ENCODE data around the gene PRH2. TPM values are rescaled to one million over a fixed set of nuclear protein-coding genes. Genes with fewer than 3 reads are reported as not detected.
A peak's percentile ranks its signal among the peaks of the same experiment; 100 is the strongest.

PRH2 gene
- total RNA-seq, 1 experiment from 2014 or later, result not detected

DNA sequence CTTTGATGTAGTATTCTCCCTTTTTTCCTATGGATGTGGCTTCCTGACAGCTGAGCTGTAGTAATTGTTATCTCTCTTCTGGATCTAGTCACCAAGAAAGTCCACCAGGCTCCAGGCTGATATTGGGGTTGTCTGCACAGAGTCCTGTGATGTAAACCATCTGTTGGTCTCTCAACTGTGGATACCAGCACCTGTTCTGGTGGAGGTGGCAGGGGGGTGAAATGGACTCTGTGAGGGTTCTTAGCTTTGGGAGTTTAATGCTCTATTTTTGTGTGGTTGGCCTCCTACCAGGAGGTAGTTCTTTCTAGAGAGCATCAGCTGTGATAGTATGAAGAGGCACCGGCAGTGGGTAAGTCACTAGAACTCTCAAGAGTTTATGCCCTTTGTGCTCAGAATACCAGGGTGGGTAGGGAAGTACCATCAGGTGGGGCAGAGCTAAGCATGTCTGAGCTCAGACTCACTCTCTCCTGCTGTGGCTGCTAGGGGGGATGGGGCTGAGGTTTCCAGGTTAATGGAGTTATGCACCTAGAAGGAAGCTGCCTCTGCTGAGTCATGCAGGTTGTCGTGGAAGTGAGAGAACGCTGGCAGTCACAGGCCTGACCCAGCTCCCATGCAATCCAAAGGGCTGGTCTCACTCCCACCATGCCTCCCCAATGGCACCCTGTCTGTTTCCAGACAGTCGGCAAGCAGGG is 13.0 kb downstream of the PRH2 start:
- Histone ChIP-seq H3K36me3 (no peaks in the 10 kb centered on the region), H3K27me3 (no peaks in the 10 kb centered on the region), H3K4me3 (no peak overlapping the region), H3K9me3 (peaks cover 10% of the 10 kb centered on the region)
- DNase-seq, result no peak

DNA sequence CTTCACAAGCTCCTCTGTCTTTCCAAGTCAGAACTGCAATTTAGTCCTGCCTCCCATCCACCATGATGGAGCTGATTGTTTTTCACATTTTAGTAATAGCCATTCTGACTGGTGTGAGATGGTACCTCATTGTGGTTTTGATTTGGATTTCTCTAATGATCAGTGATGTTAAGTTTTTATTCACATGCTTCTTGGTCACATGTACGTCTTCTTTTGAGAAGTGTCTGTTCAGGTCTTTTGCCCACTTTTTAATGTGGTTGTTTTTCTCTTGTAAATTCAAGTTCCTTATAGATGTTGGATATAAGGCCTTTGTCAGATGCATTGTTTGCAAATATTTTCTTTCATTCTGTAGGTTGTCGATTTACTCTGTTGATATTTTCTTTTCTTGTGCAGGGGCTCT is 14.1 kb downstream of the PRH2 start:
- no peaks in the 10 kb centered on the region for H3K36me3 ChIP-seq
- peaks cover 15% of the 10 kb centered on the region for H3K9me3 ChIP-seq
- no peak for DNase-seq
- no peak overlapping the region for H3K4me3 ChIP-seq
- no peaks in the 10 kb centered on the region for H3K27me3 ChIP-seq

DNA sequence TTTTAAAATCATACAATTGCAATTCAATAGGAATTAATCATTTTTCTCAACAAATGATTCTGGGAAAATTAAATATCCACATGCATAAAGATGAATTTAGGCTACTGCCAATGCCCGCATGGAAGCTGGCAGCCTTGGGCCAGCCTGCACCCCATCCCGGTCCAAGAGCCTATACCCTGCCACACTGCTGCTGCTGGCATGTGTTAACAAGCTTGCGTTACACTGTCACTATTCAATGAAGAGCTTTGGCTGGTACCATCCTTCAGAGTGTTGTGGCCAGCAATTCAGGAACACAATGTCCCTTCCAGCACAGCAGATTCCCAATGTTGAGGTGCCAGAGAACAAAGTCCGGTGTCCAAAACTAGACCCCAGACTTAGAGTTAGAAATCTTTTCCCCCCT is 23.6 kb downstream of the PRH2 start:
- peaks cover under 1% of the 10 kb centered on the region for H3K9me3 ChIP-seq
- DNase-seq, result no peak
- H3K36me3 ChIP-seq, result peaks cover 9% of the 10 kb centered on the region
- no peaks in the 10 kb centered on the region for H3K27me3 ChIP-seq
- no peak overlapping the region for H3K4me3 ChIP-seq

DNA sequence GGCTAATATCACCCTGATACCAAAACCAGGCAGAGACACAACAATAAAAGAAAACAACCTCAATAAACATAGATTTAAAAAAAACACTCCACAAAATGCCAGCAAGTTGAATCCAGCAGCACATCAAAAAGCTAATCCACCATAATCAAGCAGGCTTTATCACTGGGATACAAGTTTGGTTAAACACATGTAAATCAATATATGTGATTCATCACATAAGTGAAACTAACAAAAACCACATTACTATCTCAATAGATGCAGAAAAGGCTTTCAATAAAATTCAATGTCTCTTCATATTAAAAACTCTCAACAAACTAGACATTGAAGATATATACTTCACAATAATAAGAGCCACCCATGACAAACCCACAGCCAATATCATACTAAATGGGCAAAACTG is 27.0 kb downstream of the PRH2 start:
- H3K36me3 ChIP-seq, result no peaks in the 10 kb centered on the region
- no peaks in the 10 kb centered on the region for H3K27me3 ChIP-seq
- no peak for DNase-seq
- no peaks in the 10 kb centered on the region for H3K9me3 ChIP-seq
- no peak overlapping the region for H3K4me3 ChIP-seq

DNA sequence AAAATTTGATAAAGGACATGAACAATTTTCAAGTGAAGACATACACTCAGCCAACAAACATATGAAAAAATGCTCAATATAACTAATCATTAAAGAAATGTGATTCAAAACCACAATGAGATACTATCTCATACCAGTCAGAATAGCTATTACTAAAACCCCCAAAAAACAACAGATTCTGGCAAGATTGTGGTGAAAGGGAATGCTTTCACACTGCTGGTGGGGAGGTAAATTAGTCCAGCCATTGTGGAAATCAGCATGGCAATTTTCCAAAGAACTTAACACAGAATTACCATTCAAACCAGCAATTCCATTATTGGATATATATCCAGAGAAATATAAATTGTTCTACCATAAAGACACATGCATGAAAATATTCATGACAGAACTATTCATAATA is 28.7 kb downstream of the PRH2 start:
- Histone ChIP-seq H3K9me3 (no peaks in the 10 kb centered on the region), H3K4me3 (no peak overlapping the region), H3K27me3 (no peaks in the 10 kb centered on the region), H3K36me3 (no peaks in the 10 kb centered on the region)
- DNase-seq, result no peak

DNA sequence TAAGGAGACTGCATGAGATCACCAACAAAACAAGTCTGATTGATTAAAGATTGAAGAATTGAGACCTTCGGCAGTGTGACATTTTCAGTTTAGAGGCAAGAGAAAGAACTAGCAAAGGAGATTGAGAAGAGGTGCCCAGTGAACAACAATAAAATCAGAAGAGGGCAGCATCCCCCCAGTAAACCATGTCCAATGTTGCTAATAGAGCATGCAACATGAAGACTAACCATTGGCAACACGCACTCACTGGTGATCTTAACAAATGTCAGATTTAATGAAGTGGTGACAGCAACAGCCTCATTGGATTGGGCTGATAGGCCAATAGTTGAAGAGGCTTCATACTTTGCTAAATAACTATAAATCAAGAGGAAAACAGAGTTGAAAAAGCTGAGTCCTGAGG is 30.8 kb downstream of the PRH2 start:
- Histone ChIP-seq H3K36me3 (no peaks in the 10 kb centered on the region), H3K4me3 (no peak overlapping the region), H3K9me3 (no peaks in the 10 kb centered on the region), H3K27me3 (no peaks in the 10 kb centered on the region)
- no peak for DNase-seq

DNA sequence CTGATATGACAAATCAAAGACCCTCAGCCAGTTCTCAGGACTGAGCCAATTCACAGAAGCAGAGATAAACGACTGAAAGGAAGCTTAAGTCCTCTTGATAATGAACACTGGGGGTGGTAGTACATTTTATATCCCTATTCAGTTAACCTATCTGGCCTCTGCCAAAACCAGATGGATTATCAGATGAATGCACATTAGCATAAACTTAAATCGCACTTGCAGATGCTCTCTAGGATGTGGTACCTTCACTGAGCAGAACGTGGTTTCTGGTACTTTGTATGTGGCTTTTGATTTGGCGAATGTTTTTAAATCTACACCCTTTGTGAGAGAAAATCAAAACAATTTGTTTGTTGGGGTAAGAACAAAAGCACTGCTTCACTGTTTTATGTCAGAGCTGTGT is 31.2 kb downstream of the PRH2 start:
- DNase-seq, result no peak
- Histone ChIP-seq H3K4me3 (no peak overlapping the region), H3K27me3 (no peaks in the 10 kb centered on the region), H3K9me3 (no peaks in the 10 kb centered on the region), H3K36me3 (no peaks in the 10 kb centered on the region)

DNA sequence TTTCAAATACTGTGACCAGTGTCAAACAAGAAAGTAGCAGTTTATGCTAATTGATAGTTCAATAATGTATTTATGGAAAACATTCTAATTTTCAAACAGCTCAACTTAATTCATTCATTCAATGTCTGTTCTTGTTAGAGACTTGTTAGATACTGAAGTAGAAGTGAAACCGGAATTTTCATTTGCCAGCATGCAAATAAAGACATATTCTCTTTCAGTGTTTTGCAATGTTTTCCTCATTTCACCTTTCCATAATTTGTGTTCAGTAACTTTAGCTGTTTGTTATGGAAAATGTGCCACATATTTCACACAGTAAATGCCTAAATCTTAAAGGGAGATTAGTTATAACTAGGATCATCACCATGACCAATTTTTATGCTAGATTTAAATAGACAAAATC is 36.4 kb downstream of the PRH2 start:
- Histone ChIP-seq H3K4me3 (no peak overlapping the region), H3K9me3 (no peaks in the 10 kb centered on the region), H3K27me3 (no peaks in the 10 kb centered on the region), H3K36me3 (no peaks in the 10 kb centered on the region)
- DNase-seq, result no peak

DNA sequence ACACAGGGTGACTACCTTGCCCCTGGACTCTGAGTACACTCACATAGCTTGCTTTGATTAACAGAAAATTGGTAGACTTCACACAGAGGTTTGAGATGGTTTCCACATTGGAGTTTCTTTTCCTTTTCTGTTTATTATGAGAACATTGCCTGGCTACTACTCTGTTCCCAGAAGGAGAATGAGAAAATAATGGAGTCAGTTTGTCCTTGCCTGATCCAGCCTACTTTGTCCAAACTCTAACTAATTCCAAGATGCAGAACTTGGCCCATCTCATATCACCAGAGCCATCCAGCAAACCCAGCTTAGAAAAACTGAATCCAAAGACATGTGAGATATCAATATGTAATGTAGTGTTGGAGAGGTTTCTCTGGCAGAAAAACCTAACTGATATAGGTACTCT is 37.3 kb downstream of the PRH2 start:
- Histone ChIP-seq H3K4me3 (no peak overlapping the region), H3K9me3 (no peaks in the 10 kb centered on the region), H3K36me3 (no peaks in the 10 kb centered on the region), H3K27me3 (no peaks in the 10 kb centered on the region)
- no peak for DNase-seq

DNA sequence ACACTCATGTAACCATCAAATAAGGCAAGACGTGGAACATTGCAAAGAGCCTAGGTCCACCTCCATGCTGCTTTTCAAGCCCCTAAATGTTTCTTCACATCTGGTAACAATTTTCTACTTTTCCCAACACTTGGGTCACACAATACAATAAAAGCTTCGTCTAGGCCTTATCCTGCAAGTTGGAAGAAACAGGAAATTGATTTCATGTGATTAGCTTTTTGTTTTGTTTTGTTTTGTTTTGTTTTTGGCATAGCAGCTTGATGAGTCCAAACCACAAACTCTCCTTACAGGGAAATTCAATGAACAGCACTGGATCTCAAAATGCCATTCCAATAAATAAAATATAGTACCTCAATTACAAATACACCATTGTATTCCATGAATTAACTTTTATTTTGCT is 38.4 kb downstream of the PRH2 start:
- DNase-seq, result no peak
- Histone ChIP-seq H3K27me3 (no peaks in the 10 kb centered on the region), H3K9me3 (no peaks in the 10 kb centered on the region), H3K36me3 (no peaks in the 10 kb centered on the region), H3K4me3 (no peak overlapping the region)

DNA sequence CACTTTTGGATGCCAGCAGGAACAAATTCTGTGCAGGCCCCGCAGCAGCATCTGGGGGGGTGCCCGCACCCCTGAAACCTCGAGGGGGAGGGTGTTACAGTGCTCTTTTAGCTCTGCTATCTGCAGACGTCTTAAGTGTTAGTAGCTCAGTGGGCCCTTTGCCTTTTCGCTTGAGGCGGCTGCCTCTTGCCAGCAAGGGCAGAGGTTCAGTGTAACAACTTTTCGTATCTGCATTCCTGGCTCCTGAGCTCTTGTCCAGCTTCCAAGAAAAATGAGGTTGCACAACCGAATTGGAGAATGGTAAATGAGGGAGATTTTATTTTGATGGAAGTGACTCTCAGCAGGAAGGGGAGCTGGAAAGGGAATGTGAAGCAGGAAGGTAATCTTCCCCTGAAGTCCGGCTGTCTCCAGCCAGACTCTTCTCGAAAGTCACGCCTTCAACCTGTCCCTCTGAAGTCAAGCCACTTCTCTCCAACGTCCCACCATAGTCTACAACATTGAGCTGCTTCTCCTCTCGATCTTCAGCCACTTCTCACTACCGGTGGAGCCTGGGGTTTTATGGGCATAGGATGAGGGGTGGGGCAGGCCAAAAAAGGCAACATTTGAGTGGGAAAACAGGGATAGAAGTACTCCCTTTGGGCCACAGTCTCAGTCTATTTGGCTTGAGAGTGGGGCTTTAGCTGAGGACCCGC is 39.9 kb downstream of the PRH2 start:
- no peaks in the 10 kb centered on the region for H3K27me3 ChIP-seq
- peak; percentile 65 for DNase-seq
- no peaks in the 10 kb centered on the region for H3K36me3 ChIP-seq
- H3K9me3 ChIP-seq, result no peaks in the 10 kb centered on the region
- H3K4me3 ChIP-seq, result no peak overlapping the region

DNA sequence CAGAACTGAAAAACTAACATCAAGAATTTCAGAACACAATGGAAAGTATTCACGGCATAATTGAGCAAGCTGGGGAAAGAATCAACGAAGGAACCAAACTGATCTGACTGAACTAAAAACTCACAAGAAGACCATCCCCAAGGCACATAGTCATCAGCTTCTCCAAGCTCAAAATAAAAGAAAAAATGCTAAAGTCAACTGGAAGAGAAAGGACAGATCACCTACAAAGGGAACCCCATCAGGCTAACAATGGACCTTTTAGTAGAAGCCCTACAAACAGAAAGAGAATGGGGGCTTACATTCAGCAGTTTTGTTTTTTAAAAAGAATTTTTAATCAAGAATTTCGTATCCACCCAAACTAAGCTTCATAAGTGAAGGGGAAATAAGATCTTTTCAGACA is 45.9 kb downstream of the PRH2 start:
- no peaks in the 10 kb centered on the region for H3K9me3 ChIP-seq
- no peaks in the 10 kb centered on the region for H3K36me3 ChIP-seq
- H3K4me3 ChIP-seq, result no peak overlapping the region
- no peaks in the 10 kb centered on the region for H3K27me3 ChIP-seq
- no peak for DNase-seq

DNA sequence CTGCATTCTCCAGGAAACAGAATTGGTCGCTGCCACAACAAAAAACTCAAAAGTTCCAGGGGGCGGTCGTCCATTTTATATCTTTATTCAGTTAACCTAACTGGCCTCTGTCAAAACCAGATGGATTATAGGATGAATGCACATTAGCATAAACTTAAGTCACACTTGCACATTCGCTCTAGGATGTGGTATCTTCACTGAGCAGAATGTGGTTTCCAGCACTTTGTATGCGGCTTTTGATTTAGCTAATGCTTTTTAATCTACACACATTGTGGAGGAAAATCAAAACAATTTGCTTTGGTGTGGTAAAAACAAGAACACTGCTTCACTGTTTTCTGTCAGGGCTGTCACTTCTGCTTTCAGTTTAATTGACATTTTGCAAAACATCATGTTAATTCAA is 53.2 kb downstream of the PRH2 start:
- H3K36me3 ChIP-seq, result peaks cover 2% of the 10 kb centered on the region; the same call in 1 of the 2 replicates
- DNase-seq, result no peak
- no peak overlapping the region for H3K4me3 ChIP-seq
- H3K9me3 ChIP-seq, result no peaks in the 10 kb centered on the region
- no peaks in the 10 kb centered on the region for H3K27me3 ChIP-seq

Other genes starting within 250 kb of the PRH2 start
- gene YBX3, start 205.9 kb upstream of the PRH2 start, total RNA-seq (2014; rRNA removed; shearing (Covaris generic); ENCODE audit: low replicate concordance), result 325 and 352 TPM in 2 replicates
- gene TAS2R7, start 126.6 kb upstream of the PRH2 start, total RNA-seq (2014; rRNA removed; shearing (Covaris generic); ENCODE audit: low replicate concordance), result not detected in 2 replicates
- not detected in 2 replicates for gene TAS2R8, start 122.0 kb upstream of the PRH2 start, total RNA-seq (2014; rRNA removed; shearing (Covaris generic); ENCODE audit: low replicate concordance)
- gene TAS2R9, start 119.1 kb upstream of the PRH2 start, total RNA-seq (2014; rRNA removed; shearing (Covaris generic); ENCODE audit: low replicate concordance), result not detected in 2 replicates
- gene TAS2R10, start 102.9 kb upstream of the PRH2 start, total RNA-seq (2014; rRNA removed; shearing (Covaris generic); ENCODE audit: low replicate concordance), result not detected in 2 replicates
- gene PRR4, start 79.8 kb upstream of the PRH2 start, total RNA-seq (2014; rRNA removed; shearing (Covaris generic); ENCODE audit: low replicate concordance), result not detected in 2 replicates
- gene PRH1, start 45.0 kb upstream of the PRH2 start, total RNA-seq (2014; rRNA removed; shearing (Covaris generic); ENCODE audit: low replicate concordance), result 1.5 and 13.1 TPM in 2 replicates
- gene TAS2R13, start 19.7 kb upstream of the PRH2 start, total RNA-seq (2014; rRNA removed; shearing (Covaris generic); ENCODE audit: low replicate concordance), result 1.4 TPM in 1 of 2 replicates, not detected in the other
- gene TAS2R14, start 10.0 kb downstream of the PRH2 start, total RNA-seq (2014; rRNA removed; shearing (Covaris generic); ENCODE audit: low replicate concordance), result 0.12 and 2.6 TPM in 2 replicates
- not detected in 2 replicates for gene TAS2R50, start 57.7 kb downstream of the PRH2 start, total RNA-seq (2014; rRNA removed; shearing (Covaris generic); ENCODE audit: low replicate concordance)
- gene TAS2R20, start 69.1 kb downstream of the PRH2 start, total RNA-seq (2014; rRNA removed; shearing (Covaris generic); ENCODE audit: low replicate concordance), result not detected in 2 replicates
- gene TAS2R19, start 93.4 kb downstream of the PRH2 start, total RNA-seq (2014; rRNA removed; shearing (Covaris generic); ENCODE audit: low replicate concordance), result not detected in 2 replicates
- 1.8 TPM in 1 of 2 replicates, not detected in the other for gene TAS2R31, start 102.2 kb downstream of the PRH2 start, total RNA-seq (2014; rRNA removed; shearing (Covaris generic); ENCODE audit: low replicate concordance)
- gene TAS2R46, start 133.1 kb downstream of the PRH2 start, total RNA-seq (2014; rRNA removed; shearing (Covaris generic); ENCODE audit: low replicate concordance), result 0.10 TPM in 1 of 2 replicates, not detected in the other
- gene TAS2R43, start 163.1 kb downstream of the PRH2 start, total RNA-seq (2014; rRNA removed; shearing (Covaris generic); ENCODE audit: low replicate concordance), result not detected in 2 replicates
- gene TAS2R30, start 205.4 kb downstream of the PRH2 start, total RNA-seq (2014; rRNA removed; shearing (Covaris generic); ENCODE audit: low replicate concordance), result not detected in 2 replicates
- 5.2 and 8.0 TPM in 2 replicates for gene SMIM10L1, start 242.0 kb downstream of the PRH2 start, total RNA-seq (2014; rRNA removed; shearing (Covaris generic); ENCODE audit: low replicate concordance)